GM19240 (cell line): ENCODE data around the gene GNG12.

Experiments used
- DNase-seq: peaks from one replicate; pipeline ENCODE4 v3.0.0; 2011; ENCODE audit warnings: low spot score; ENCODE audit not compliant: insufficient read length

GNG12 gene

GRCh38 chr1:67815303-67816094 lies 17.8 kb downstream of the GNG12 start:
- DNase-seq, result no peak

GRCh38 chr1:67814121-67814772 lies 19.0 kb downstream of the GNG12 start:
- no peak for DNase-seq

GRCh38 chr1:67812226-67812625 lies 21.0 kb downstream of the GNG12 start:
- DNase-seq, result no peak

- DNase-seq, result no peak
These were observed 21.5 kb downstream of the GNG12 start for GRCh38 chr1:67811781-67812180.

- no peak for DNase-seq
These were observed 23.4 kb downstream of the GNG12 start for GRCh38 chr1:67809887-67810286.

- no peak for DNase-seq
These were observed 26.0 kb downstream of the GNG12 start for GRCh38 chr1:67807282-67807681.

- DNase-seq, result no peak
These were observed 28.6 kb downstream of the GNG12 start for GRCh38 chr1:67804710-67805109.

- no peak for DNase-seq
These were observed 29.6 kb downstream of the GNG12 start for GRCh38 chr1:67803380-67804279.

GRCh38 chr1:67802565-67802964 lies 30.7 kb downstream of the GNG12 start:
- DNase-seq, result no peak

- DNase-seq, result no peak
These were observed 31.4 kb downstream of the GNG12 start for GRCh38 chr1:67801903-67802302.

GRCh38 chr1:67795179-67795912 lies 37.9 kb downstream of the GNG12 start:
- no peak for DNase-seq

GRCh38 chr1:67793562-67793961 lies 39.7 kb downstream of the GNG12 start:
- no peak for DNase-seq

GRCh38 chr1:67792741-67793458 lies 40.4 kb downstream of the GNG12 start:
- no peak for DNase-seq

GRCh38 chr1:67792103-67792502 lies 41.2 kb downstream of the GNG12 start:
- DNase-seq, result no peak

- no peak for DNase-seq
These were observed 41.6 kb downstream of the GNG12 start for GRCh38 chr1:67791686-67792085.

- no peak for DNase-seq
These were observed 42.0 kb downstream of the GNG12 start for GRCh38 chr1:67791261-67791660.

- no peak for DNase-seq
These were observed 43.0 kb downstream of the GNG12 start for GRCh38 chr1:67790201-67790692.

GRCh38 chr1:67789551-67789950 lies 43.7 kb downstream of the GNG12 start:
- no peak for DNase-seq

GRCh38 chr1:67788904-67789303 lies 44.4 kb downstream of the GNG12 start:
- DNase-seq, result no peak

- DNase-seq, result no peak
These were observed 45.0 kb downstream of the GNG12 start for GRCh38 chr1:67788238-67788790.
